Measurements from ENCODE around the gene MPP2.

The MPP2 gene

GRCh38 chr17:43907425-43907981 lies at the start of gene MPP2:
Gene MPP2 (minus strand): TSS chr17:43907536. CDS start chr17:43904460, 3,076 bp downstream.
- DNase-seq = peak; percentile 87
- Histone ChIP-seq H3K27ac (no peak within 1 kb of the TSS), H3K4me3 (ENCODE audit: low read depth, low read length) (peak within 1 kb of the TSS; percentile 73), H3K9me3 (ENCODE audit: severe bottlenecking) (no peaks in the 10 kb centered on the region), H3K36me3 (no peaks in the 10 kb centered on the region), H3K27me3 (ENCODE audit: insufficient read depth, low read depth, severe bottlenecking) (peaks cover 74% of the 10 kb centered on the region)
- TF ChIP-seq, protein P1, sequence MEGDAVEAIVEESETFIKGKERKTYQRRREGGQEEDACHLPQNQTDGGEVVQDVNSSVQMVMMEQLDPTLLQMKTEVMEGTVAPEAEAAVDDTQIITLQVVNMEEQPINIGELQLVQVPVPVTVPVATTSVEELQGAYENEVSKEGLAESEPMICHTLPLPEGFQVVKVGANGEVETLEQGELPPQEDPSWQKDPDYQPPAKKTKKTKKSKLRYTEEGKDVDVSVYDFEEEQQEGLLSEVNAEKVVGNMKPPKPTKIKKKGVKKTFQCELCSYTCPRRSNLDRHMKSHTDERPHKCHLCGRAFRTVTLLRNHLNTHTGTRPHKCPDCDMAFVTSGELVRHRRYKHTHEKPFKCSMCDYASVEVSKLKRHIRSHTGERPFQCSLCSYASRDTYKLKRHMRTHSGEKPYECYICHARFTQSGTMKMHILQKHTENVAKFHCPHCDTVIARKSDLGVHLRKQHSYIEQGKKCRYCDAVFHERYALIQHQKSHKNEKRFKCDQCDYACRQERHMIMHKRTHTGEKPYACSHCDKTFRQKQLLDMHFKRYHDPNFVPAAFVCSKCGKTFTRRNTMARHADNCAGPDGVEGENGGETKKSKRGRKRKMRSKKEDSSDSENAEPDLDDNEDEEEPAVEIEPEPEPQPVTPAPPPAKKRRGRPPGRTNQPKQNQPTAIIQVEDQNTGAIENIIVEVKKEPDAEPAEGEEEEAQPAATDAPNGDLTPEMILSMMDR (IDR thresholded peaks at IDR 0.05; ENCODE audit: low read depth, low read length) = peak; percentile 21; the same call in 1 of the 2 replicates

GRCh38 chr17:43956222-43956621 lies 48.9 kb upstream of the MPP2 start:
- H3K9me3 ChIP-seq (ENCODE audit: severe bottlenecking) = no peaks in the 10 kb centered on the region
- no peak overlapping the region for H3K4me3 ChIP-seq (ENCODE audit: low read depth, low read length)
- no peaks in the 10 kb centered on the region for H3K27me3 ChIP-seq (ENCODE audit: insufficient read depth, low read depth, severe bottlenecking)
- H3K27ac ChIP-seq = no peak overlapping the region
- no peaks in the 10 kb centered on the region for H3K36me3 ChIP-seq
- TF ChIP-seq, protein P1 (IDR thresholded peaks at IDR 0.05; ENCODE audit: low read depth, low read length) = no peak
- DNase-seq = no peak

- Histone ChIP-seq H3K27me3 (ENCODE audit: insufficient read depth, low read depth, severe bottlenecking) (no peaks in the 10 kb centered on the region), H3K4me3 (ENCODE audit: low read depth, low read length) (no peak within 1 kb of the TSS), H3K9me3 (ENCODE audit: severe bottlenecking) (no peaks in the 10 kb centered on the region), H3K36me3 (no peaks in the 10 kb centered on the region), H3K27ac (peak within 1 kb of the TSS; percentile 74)
- peak; percentile 53 for DNase-seq
- TF ChIP-seq, protein P1 (IDR thresholded peaks at IDR 0.05; ENCODE audit: low read depth, low read length) = no peak
Measured at GRCh38 chr17:43953746-43954145, 46.4 kb upstream of the MPP2 start, which contains the start of gene PYY. Gene PYY (minus strand): TSS chr17:43953940. CDS start chr17:43953483, 457 bp downstream.

- TF ChIP-seq, protein P1 (IDR thresholded peaks at IDR 0.05; ENCODE audit: low read depth, low read length) = no peak
- peak overlapping the region; percentile 74 for H3K27ac ChIP-seq
- no peaks in the 10 kb centered on the region for H3K27me3 ChIP-seq (ENCODE audit: insufficient read depth, low read depth, severe bottlenecking)
- no peaks in the 10 kb centered on the region for H3K36me3 ChIP-seq
- no peak overlapping the region; the same call in 1 of the 2 replicates for H3K4me3 ChIP-seq (ENCODE audit: low read depth, low read length)
- no peak for DNase-seq
- H3K9me3 ChIP-seq (ENCODE audit: severe bottlenecking) = no peaks in the 10 kb centered on the region
Measured at GRCh38 chr17:43952724-43953666, 45.7 kb upstream of the MPP2 start.

DNA sequence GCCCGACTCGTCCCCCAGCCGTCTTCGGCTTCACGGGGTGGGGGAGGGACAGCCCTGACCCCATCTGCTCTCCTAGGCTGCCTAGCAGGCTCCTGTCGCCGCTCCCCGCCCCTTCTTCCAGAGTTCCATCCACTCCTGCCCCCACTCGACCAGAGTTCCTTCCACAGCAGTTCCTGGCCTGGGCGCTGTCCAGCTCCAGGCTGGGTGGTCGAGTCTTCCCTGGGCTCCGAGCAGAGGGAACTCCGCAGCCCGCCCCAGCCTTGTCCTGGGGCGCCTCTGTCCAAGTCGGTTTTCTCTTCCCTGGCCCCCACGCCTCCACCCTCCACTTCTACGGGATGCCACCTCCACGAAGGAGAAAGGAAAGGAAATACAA lies 45.0 kb upstream of the MPP2 start:
- DNase-seq = peak; percentile 95
- no peaks in the 10 kb centered on the region for H3K27me3 ChIP-seq (ENCODE audit: insufficient read depth, low read depth, severe bottlenecking)
- peak overlapping the region; percentile 74 for H3K27ac ChIP-seq
- no peaks in the 10 kb centered on the region for H3K36me3 ChIP-seq
- H3K9me3 ChIP-seq (ENCODE audit: severe bottlenecking) = no peaks in the 10 kb centered on the region
- TF ChIP-seq, protein P1 (IDR thresholded peaks at IDR 0.05; ENCODE audit: low read depth, low read length) = 0 out of 2 replicates have a peak, but pooled peaks have one; percentile 10
- H3K4me3 ChIP-seq (ENCODE audit: low read depth, low read length) = peak overlapping the region; percentile 23

All from WERI-Rb-1 (cell line).